MCF 10A (cell line): ENCODE results near the gene NKAIN1. TPM values are rescaled to one million over a fixed set of nuclear protein-coding genes. Genes with fewer than 3 reads are reported as not detected.

ENCODE experiments used
- BruUV-seq: library from RNA; stranded (reverse); fragments of 400-500 nt; replicated peaks from 2 replicates; lab custom pipeline; 2021; lab: Mats Ljungman, UMichigan
- CTCF ChIA-PET: fragments of 300-600 bp; sonication (Branson Sonifier 250); formaldehyde crosslinking; extraction: SDS; loops from one replicate; lab custom pipeline; 2021; ENCODE audit warnings: antibody characterized with exemption, inconsistent platforms; lab: Yijun Ruan, JAX
- POLR2A ChIA-PET: fragments of 300-600, 350-650 bp; sonication (Branson Sonifier 250); formaldehyde crosslinking; extraction: SDS; loops from one replicate; lab custom pipeline; 2020; ENCODE audit warnings: antibody characterized with exemption, inconsistent platforms; lab: Yijun Ruan, JAX
- DNase-seq: peaks from one replicate; pipeline ENCODE4 v3.0.0-alpha.2; 2018; ENCODE audit not compliant: unreplicated experiment
- H3K27ac Mint-ChIP-seq: one replicate; pipeline ENCODE4 v1.8.0; 2022; ENCODE audit warnings: mild to moderate bottlenecking, low read depth, mixed read lengths; ENCODE audit not compliant: unreplicated experiment
- H3K27me3 Mint-ChIP-seq: one replicate; pipeline ENCODE4 v1.8.0; 2022; ENCODE audit warnings: mixed read lengths; ENCODE audit not compliant: insufficient read depth, unreplicated experiment
- H3K36me3 Mint-ChIP-seq: one replicate; pipeline ENCODE4 v1.8.0; 2022; ENCODE audit warnings: mild to moderate bottlenecking, moderate library complexity, mixed read lengths; ENCODE audit not compliant: insufficient read depth, unreplicated experiment
- H3K4me1 Mint-ChIP-seq: one replicate; pipeline ENCODE4 v1.8.0; 2022; ENCODE audit warnings: mixed read lengths; ENCODE audit not compliant: insufficient read depth, unreplicated experiment
- H3K4me3 Mint-ChIP-seq: one replicate; pipeline ENCODE4 v1.8.0; 2022; ENCODE audit warnings: mild to moderate bottlenecking, moderate library complexity, mixed read lengths; ENCODE audit not compliant: unreplicated experiment
- H3K9me3 Mint-ChIP-seq: one replicate; pipeline ENCODE4 v1.8.0; 2022; ENCODE audit warnings: mixed read lengths; ENCODE audit not compliant: unreplicated experiment
- CTCF ChIP-seq: fragments of 200-600 bp; IDR thresholded peaks from one replicate; pipeline ENCODE4 v1.8.0; 2022; ENCODE audit warnings: antibody characterized with exemption, mild to moderate bottlenecking; ENCODE audit not compliant: unreplicated experiment
- intact Hi-C: fragments of 100-400 bp; cut with micrococcal nuclease; formaldehyde crosslinking; loops from 2 replicates; pipeline ENCODE4 v1.14.1; 2022
- total RNA-seq: library from RNA; stranded (reverse); gene quantifications from 2 replicates; pipeline ENCODE4 v1.2.3, GENCODE V29; 2022

Gene NKAIN1
- total RNA-seq, 1 experiment from 2014 or later: not detected

- ChIA-PET CTCF (interaction anchor here (0.6 to 5.0 kb wide), 3 partner anchors 70 to 729 kb away, joined by 3 to 34 read pairs (median 3); no protein-coding TSS in a partner anchor), POLR2A (interaction anchor here (0.8 to 2.8 kb wide), 3 partner anchors 9 to 30 kb away, joined by 3 to 15 read pairs (median 9); partner anchors contain the start of genes SNRNP40 and ZCCHC17)
- Mint-ChIP-seq H3K27me3 (no peaks in the 10 kb centered on the region), H3K4me1 (peaks cover 7% of the 10 kb centered on the region), H3K27ac (no peak overlapping the region), H3K9me3 (no peaks in the 10 kb centered on the region), H3K4me3 (no peak overlapping the region), H3K36me3 (peaks cover 68% of the 10 kb centered on the region)
- intact Hi-C loops: no loop called here
- no peak for DNase-seq
- TF ChIP-seq CTCF: no peak
- no TSS peak for BruUV-seq
Observed at GRCh38 chr1:31273619-31274018, 33.9 kb upstream of the NKAIN1 start.

- H3K36me3 Mint-ChIP-seq: peaks cover 68% of the 10 kb centered on the region
- no TSS peak for BruUV-seq
- peaks cover 7% of the 10 kb centered on the region for H3K4me1 Mint-ChIP-seq
Observed at GRCh38 chr1:31272369-31272768, 32.7 kb upstream of the NKAIN1 start.

GRCh38 chr1:31266547-31266946 lies 26.9 kb upstream of the NKAIN1 start:
- H3K27me3 Mint-ChIP-seq: no peaks in the 10 kb centered on the region
- CTCF ChIA-PET: interaction anchor here (0.6 to 3.7 kb wide), 2 partner anchors 82 to 842 kb away, joined by 4 to 16 read pairs; no protein-coding TSS in a partner anchor
- no peak overlapping the region for H3K4me3 Mint-ChIP-seq
- intact Hi-C loops: no loop called here
- H3K36me3 Mint-ChIP-seq: peaks cover 71% of the 10 kb centered on the region
- no peak for DNase-seq
- no peaks in the 10 kb centered on the region for H3K4me1 Mint-ChIP-seq
- no peak overlapping the region for H3K27ac Mint-ChIP-seq
- H3K9me3 Mint-ChIP-seq: no peaks in the 10 kb centered on the region
- BruUV-seq: no TSS peak
- POLR2A ChIA-PET: no interaction called here
- TF ChIP-seq CTCF: no peak

More at GRCh38 chr1:31272369-31272768, 32.7 kb upstream of the NKAIN1 start:
- no peaks in the 10 kb centered on the region for H3K27me3 Mint-ChIP-seq
- no peak overlapping the region for H3K27ac Mint-ChIP-seq
- no peak overlapping the region for H3K4me3 Mint-ChIP-seq
- no peak for DNase-seq
- no peak for TF ChIP-seq CTCF
- no peaks in the 10 kb centered on the region for H3K9me3 Mint-ChIP-seq
- intact Hi-C loops: no loop called here
- CTCF ChIA-PET: interaction anchor here (0.6 to 5.0 kb wide), 2 partner anchors 58 to 88 kb away, joined by 3 to 34 read pairs; no protein-coding TSS in a partner anchor
- POLR2A ChIA-PET: interaction anchor here (0.7 to 2.8 kb wide), 2 partner anchors 10 to 24 kb away, joined by 3 to 15 read pairs; partner anchors contain the start of genes SNRNP40 and ZCCHC17

- Mint-ChIP-seq H3K27ac (no peak overlapping the region), H3K36me3 (peaks cover 76% of the 10 kb centered on the region), H3K4me3 (no peak overlapping the region), H3K4me1 (no peaks in the 10 kb centered on the region), H3K9me3 (no peaks in the 10 kb centered on the region), H3K27me3 (no peaks in the 10 kb centered on the region)
- no peak for TF ChIP-seq CTCF
- no TSS peak for BruUV-seq
- POLR2A ChIA-PET: interaction anchor here (1.3 to 2.6 kb wide), 2 partner anchors 9 to 149 kb away, joined by 3 to 9 read pairs; no protein-coding TSS in a partner anchor
- intact Hi-C loops: no loop called here
- DNase-seq: peak; percentile 37
- CTCF ChIA-PET: interaction anchor here (0.5 to 3.7 kb wide), 2 partner anchors 80 to 428 kb away, joined by 4 to 16 read pairs; no protein-coding TSS in a partner anchor
Observed at GRCh38 chr1:31264790-31265386, 25.2 kb upstream of the NKAIN1 start.
